H9 (cell line): ENCODE measurements around the gene OR6B1. TPM values are rescaled to one million over a fixed set of nuclear protein-coding genes. Genes with fewer than 3 reads are reported as not detected.

Source experiments
- DNase-seq: peaks from one replicate; pipeline ENCODE4 v3.0.0-alpha.2; 2017
- H2AFZ ChIP-seq: one replicate; pipeline ENCODE4 v1.6.1; 2013; ENCODE audit warnings: mild to moderate bottlenecking, low read length, control low read depth, moderate library complexity
- H2AK5ac ChIP-seq: 2 replicates; pipeline ENCODE4 v1.6.1; 2013; ENCODE audit warnings: low read length, control low read depth, mixed read lengths; ENCODE audit not compliant: insufficient read length
- H2BK120ac ChIP-seq: one replicate; pipeline ENCODE4 v1.6.1; 2013; ENCODE audit warnings: low read depth, mild to moderate bottlenecking, low read length, control low read depth, inconsistent platforms; ENCODE audit not compliant: poor library complexity, severe bottlenecking
- H2BK12ac ChIP-seq: 2 replicates; pipeline ENCODE4 v1.6.1; 2013; ENCODE audit warnings: low read length, control low read depth, mixed read lengths, low read depth; ENCODE audit not compliant: insufficient read length
- H2BK15ac ChIP-seq: 2 replicates; pipeline ENCODE4 v1.6.1; 2013; ENCODE audit warnings: low read depth, low read length, control low read depth
- H2BK20ac ChIP-seq: one replicate; pipeline ENCODE4 v1.6.1; 2013; ENCODE audit warnings: low read depth, mild to moderate bottlenecking, low read length, control low read depth, inconsistent platforms; ENCODE audit not compliant: poor library complexity, severe bottlenecking
- H2BK5ac ChIP-seq: 2 replicates; pipeline ENCODE4 v1.6.1; 2013; ENCODE audit warnings: low read length, control low read depth, mixed read lengths; ENCODE audit not compliant: insufficient read length
- H3K14ac ChIP-seq: 2 replicates; pipeline ENCODE4 v1.6.1; 2013; ENCODE audit warnings: low read length, control low read depth; ENCODE audit not compliant: insufficient read depth
- H3K18ac ChIP-seq: 2 replicates; pipeline ENCODE4 v1.6.1; 2013; ENCODE audit warnings: low read depth, mild to moderate bottlenecking, mixed read lengths, low read length, control low read depth; ENCODE audit not compliant: insufficient read length
- H3K23ac ChIP-seq: 2 replicates; pipeline ENCODE4 v1.6.1; 2013; ENCODE audit warnings: low read length, control low read depth, mixed read lengths, low read depth; ENCODE audit not compliant: insufficient read length
- H3K23me2 ChIP-seq: 2 replicates; pipeline ENCODE4 v1.6.1; 2013; ENCODE audit warnings: low read depth, mild to moderate bottlenecking, mixed read lengths, low read length, control low read depth; ENCODE audit not compliant: insufficient read length, poor library complexity, severe bottlenecking
- H3K27ac ChIP-seq: 2 replicates; pipeline ENCODE4 v1.5.1; 2013; ENCODE audit warnings: low read length, control low read depth, mixed read lengths, low read depth; ENCODE audit not compliant: insufficient read length
- H3K27me3 ChIP-seq: 2 replicates; pipeline ENCODE4 v1.6.1; 2013; ENCODE audit warnings: low read length, control low read depth, inconsistent platforms; ENCODE audit not compliant: insufficient read depth
- H3K4ac ChIP-seq: 2 replicates; pipeline ENCODE4 v1.6.1; 2013; ENCODE audit warnings: low read depth, mild to moderate bottlenecking, control low read depth, inconsistent platforms, low read length, moderate library complexity
- H3K4me1 ChIP-seq: 2 replicates; pipeline ENCODE4 v1.6.1; 2013; ENCODE audit warnings: low read length, control low read depth, inconsistent platforms; ENCODE audit not compliant: insufficient read depth
- H3K4me2 ChIP-seq: 2 replicates; pipeline ENCODE4 v1.6.1; 2013; ENCODE audit warnings: low read length, control low read depth, mixed read lengths; ENCODE audit not compliant: insufficient read length, insufficient read depth
- H3K56ac ChIP-seq: 2 replicates; pipeline ENCODE4 v1.6.1; 2013; ENCODE audit warnings: low read depth, mild to moderate bottlenecking, mixed read lengths, low read length, control low read depth; ENCODE audit not compliant: insufficient read length
- H3K79me1 ChIP-seq: 2 replicates; pipeline ENCODE4 v1.6.1; 2013; ENCODE audit warnings: low read depth, mild to moderate bottlenecking, moderate library complexity, low read length, control low read depth, inconsistent platforms; ENCODE audit not compliant: insufficient read depth, poor library complexity, severe bottlenecking
- H3K79me2 ChIP-seq: 2 replicates; pipeline ENCODE4 v1.6.1; 2013; ENCODE audit warnings: low read length, control low read depth, inconsistent platforms; ENCODE audit not compliant: insufficient read depth
- H3K9ac ChIP-seq: 2 replicates; pipeline ENCODE4 v1.6.1; 2013; ENCODE audit warnings: low read length, control low read depth, mixed read lengths; ENCODE audit not compliant: insufficient read length; ENCODE audit errors: extremely low read depth
- H3K9me3 ChIP-seq: one replicate; pipeline ENCODE4 v1.6.1; 2013; ENCODE audit warnings: low read depth, low read length, inconsistent platforms; ENCODE audit not compliant: control insufficient read depth
- H3T11ph ChIP-seq: one replicate; pipeline ENCODE4 v1.6.1; 2013; ENCODE audit warnings: mild to moderate bottlenecking, low read length, control low read depth, inconsistent platforms
- H4K20me1 ChIP-seq: one replicate; pipeline ENCODE4 v1.6.1; 2013; ENCODE audit not compliant: control insufficient read depth, insufficient read length, insufficient read depth
- H4K5ac ChIP-seq: 2 replicates; pipeline ENCODE4 v1.6.1; 2013; ENCODE audit warnings: low read depth, mild to moderate bottlenecking, mixed read lengths, low read length, control low read depth; ENCODE audit not compliant: insufficient read length
- H4K8ac ChIP-seq: replicated peaks from 2 replicates; pipeline ENCODE4 v1.6.1; 2013; ENCODE audit warnings: low read length, control low read depth, mixed read lengths, low read depth; ENCODE audit not compliant: insufficient read length
- H4K91ac ChIP-seq: 2 replicates; pipeline ENCODE4 v1.6.1; 2013; ENCODE audit warnings: low read depth, mild to moderate bottlenecking, moderate library complexity, mixed read lengths, low read length, control low read depth; ENCODE audit not compliant: insufficient read length
- H3K27ac Mint-ChIP-seq, 3 experiments: 2 replicates in 2 of 3; 3 replicates in 1 of 3; pipeline ENCODE4 v1.8.0; 2020 to 2021; ENCODE audit warnings: mixed read lengths in 3 of 3, mild to moderate bottlenecking in 1 of 3, moderate library complexity in 1 of 3
- H3K27me3 Mint-ChIP-seq: 2 replicates; pipeline ENCODE4 v1.8.0; 2021; ENCODE audit warnings: low read depth, mild to moderate bottlenecking, moderate library complexity, mixed read lengths
- H3K36me3 Mint-ChIP-seq, 3 experiments: 2 replicates in 2 of 3; 3 replicates in 1 of 3; pipeline ENCODE4 v1.8.0; 2020 to 2021; ENCODE audit warnings: low read depth in 3 of 3, mixed read lengths in 3 of 3; ENCODE audit not compliant: insufficient read depth in 1 of 3
- H3K4me1 Mint-ChIP-seq, 2 experiments: 2 replicates each; pipeline ENCODE4 v1.8.0; 2020; ENCODE audit warnings: mixed read lengths in 2 of 2
- H3K4me3 Mint-ChIP-seq, 2 experiments: 2 replicates in 1 of 2; 3 replicates in 1 of 2; pipeline ENCODE4 v1.8.0; 2020 to 2021; ENCODE audit warnings: mild to moderate bottlenecking in 2 of 2, mixed read lengths in 2 of 2, moderate library complexity in 1 of 2
- H3K9me3 Mint-ChIP-seq, 2 experiments: 2 replicates in 1 of 2; 3 replicates in 1 of 2; pipeline ENCODE4 v1.8.0; 2020; ENCODE audit warnings: mild to moderate bottlenecking in 2 of 2, mixed read lengths in 2 of 2, moderate library complexity in 1 of 2
- CTCF ChIP-seq: fragments of 200-600 bp; sonication (generic); conservative IDR thresholded peaks from 3 replicates; pipeline ENCODE4 v1.8.0; 2021; ENCODE audit warnings: antibody characterized with exemption, mild to moderate bottlenecking
- WGBS: extraction: QIAGEN DNeasy Blood & Tissue Kit; methylation state at CpG from one replicate; pipeline ENCODE4 v1.1.7; 2013; ENCODE audit warnings: missing lambda C conversion rate, low lambda C conversion rate, mixed read lengths; ENCODE audit not compliant: insufficient read length; ENCODE audit errors: extremely low coverage; 5-methylcytosine and 5-hydroxymethylcytosine counted together
- total RNA-seq: library from RNA; stranded (reverse); gene quantifications from 2 replicates; pipeline ENCODE4 v1.2.1, GENCODE V29; 2021

The OR6B1 gene
- total RNA-seq, 1 experiment from 2014 or later: not detected

- Histone ChIP-seq H3K79me1 (no peaks in the 10 kb centered on the region), H4K20me1 (no peaks in the 10 kb centered on the region), H3K9me3 (peaks cover 9% of the 10 kb centered on the region), H2AK5ac (no peak overlapping the region), H3T11ph (no peak overlapping the region), H3K23me2 (no peaks in the 10 kb centered on the region), H4K8ac (no peak overlapping the region), H4K5ac (no peak overlapping the region), H3K9ac (no peak overlapping the region), H3K27me3 (no peaks in the 10 kb centered on the region), H2BK5ac (no peak overlapping the region), H2BK12ac (no peak overlapping the region), H3K4ac (no peak overlapping the region), H4K91ac (no peak overlapping the region), H3K4me2 (no peak overlapping the region), H3K79me2 (no peaks in the 10 kb centered on the region), H2BK120ac (no peak overlapping the region), H3K4me1 (no peaks in the 10 kb centered on the region), H2BK15ac (no peak overlapping the region), H3K18ac (no peak overlapping the region), H2BK20ac (no peak overlapping the region), H3K14ac (no peak overlapping the region), H3K27ac (no peak overlapping the region), H2AFZ (no peak overlapping the region), H3K56ac (no peak overlapping the region), H3K23ac (no peak overlapping the region)
- WGBS: no CpG with 5 or more reads among the region's 3 CpGs
- no peak overlapping the region for H3K4me3 Mint-ChIP-seq
- no peak for DNase-seq
- peaks cover 3 to 9% (median 8%) of the 10 kb centered on the region in 3 experiments; a peak in 3 of 7 replicates for H3K36me3 Mint-ChIP-seq
- no peaks in the 10 kb centered on the region for H3K4me1 Mint-ChIP-seq
- H3K27me3 Mint-ChIP-seq: no peaks in the 10 kb centered on the region
- H3K9me3 Mint-ChIP-seq: peaks cover 13 to 15% of the 10 kb centered on the region in 2 experiments
- TF ChIP-seq CTCF: no peak
- no peak overlapping the region for H3K27ac Mint-ChIP-seq
Observed at GRCh38 chr7:143993924-143994323, 6.2 kb upstream of the OR6B1 start.
